ENCODE data around the gene AFF4.

Gene AFF4

DNA sequence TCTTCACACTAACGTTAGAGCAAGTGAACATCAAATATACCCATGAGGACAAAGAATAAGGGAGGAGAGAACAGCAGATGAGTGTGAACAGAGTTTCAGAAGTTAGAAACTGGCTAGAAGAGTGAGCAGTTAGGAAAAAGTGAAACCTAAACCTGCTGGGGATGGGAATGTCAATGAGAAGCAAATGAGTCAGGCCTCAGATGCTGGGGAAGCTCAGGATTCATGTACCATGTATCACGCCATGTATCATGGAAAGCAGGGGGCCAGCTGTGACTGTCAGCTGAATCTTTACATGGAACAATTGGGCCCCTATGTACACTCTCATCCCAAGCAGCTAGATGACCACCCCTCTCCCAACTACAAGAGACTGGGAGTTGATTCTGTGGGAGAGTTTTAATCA lies 113.4 kb downstream of the AFF4 start:
- no peak for DNase-seq

DNA sequence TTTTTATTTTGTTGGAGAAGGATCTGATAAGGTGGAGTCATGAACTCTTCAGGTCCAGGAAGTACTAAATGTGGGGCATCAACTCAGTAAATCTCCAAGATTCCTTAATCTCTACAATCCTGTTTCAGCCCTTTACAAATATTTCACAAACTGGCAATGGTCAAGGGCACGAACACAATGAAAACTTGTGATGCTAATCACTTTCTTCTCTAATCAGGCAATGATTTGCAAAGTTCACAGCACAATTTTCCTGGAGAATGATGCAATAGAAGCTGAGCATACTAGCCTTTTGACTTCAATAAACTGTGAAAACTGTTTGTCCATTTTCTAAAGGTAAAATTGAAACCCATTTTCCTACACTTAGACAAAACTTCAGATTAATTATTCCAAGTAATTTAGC lies 114.1 kb downstream of the AFF4 start:
- DNase-seq, result no peak

- no peak for DNase-seq
These were observed 115.2 kb downstream of the AFF4 start for GRCh38 chr5:132848270-132848669.

DNA sequence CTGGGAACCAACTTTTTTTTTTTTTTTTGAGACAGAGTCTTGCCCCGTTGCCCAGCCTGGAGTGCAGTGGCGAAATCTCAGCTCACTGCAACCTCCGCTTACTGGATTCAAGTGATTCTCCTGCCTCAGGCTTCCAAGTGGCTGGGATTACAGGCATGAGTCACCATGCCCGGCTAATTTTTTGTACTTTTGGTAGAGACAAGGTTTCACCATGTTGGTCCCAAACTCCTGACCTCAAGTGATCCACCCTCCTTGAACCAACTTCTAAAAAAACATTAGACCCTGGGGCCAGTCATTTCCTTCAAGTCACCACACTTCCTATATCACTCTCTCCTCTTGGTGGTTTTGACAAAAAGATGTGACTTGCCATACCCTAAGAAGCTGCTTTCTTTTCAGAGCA lies 122.1 kb downstream of the AFF4 start:
- no peak for DNase-seq

GRCh38 chr5:132840896-132841295 lies 122.5 kb downstream of the AFF4 start:
- DNase-seq, result no peak

DNA sequence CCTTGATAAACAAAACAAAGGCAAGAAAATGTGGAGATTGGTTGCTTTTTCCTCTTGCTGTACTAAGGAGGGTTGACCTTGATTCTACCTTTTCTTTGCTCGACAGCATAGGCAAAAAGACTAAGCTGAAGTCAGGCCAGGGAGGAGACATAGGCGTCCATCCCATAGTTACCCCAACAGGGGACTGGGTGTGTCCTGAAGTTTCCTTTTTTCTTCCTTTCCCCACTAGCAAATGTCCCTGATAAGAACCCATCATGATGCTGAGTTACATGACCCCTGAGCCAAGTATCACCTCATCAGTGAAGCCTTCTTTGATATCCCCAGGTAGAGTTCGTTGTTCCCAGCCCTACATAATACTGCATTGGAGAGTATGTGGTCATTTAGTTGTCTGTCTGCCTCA lies 123.1 kb downstream of the AFF4 start:
- no peak for DNase-seq

DNA sequence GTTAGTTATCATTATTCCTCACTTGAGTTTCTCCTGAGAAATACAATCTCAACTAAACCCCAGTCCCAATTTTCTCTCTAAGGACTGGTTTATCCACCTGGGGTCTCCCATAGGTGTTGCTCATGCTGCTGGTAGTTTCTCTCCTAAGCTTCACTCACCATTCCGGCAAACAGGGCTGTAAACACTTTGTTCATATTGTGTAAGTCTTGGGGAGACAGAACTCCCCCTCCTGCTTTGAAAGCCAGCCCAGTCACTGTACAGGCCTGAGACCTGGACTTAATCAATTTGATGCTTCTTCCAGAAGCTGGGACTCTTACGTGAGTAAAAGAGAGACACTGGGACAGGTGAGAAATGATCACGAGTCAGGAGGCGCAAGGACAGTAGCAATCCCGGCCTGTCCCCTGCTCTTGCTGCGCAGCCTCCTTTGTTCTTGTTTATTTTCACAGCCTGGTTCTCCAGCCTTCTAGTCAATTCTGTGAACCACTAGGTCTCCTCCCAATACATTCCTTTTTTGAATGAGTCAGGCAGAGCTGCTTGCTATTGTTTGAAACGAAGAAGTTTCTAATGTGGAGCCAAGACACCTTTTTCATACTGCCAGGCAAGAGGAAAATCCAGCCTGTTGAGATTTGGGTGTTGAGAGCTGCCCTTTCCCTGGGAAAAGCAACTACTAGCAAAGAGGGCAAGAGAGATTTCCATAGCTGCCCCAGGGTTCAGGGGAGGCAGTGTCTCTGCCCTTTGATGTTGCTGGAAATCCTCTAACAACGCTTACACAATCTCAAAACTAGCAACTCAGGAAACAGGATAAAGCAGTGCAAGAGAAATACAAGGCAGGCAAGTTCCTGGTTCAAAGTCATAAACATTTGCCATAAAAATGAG lies 123.8 kb downstream of the AFF4 start:
- DNase-seq, result no peak

DNA sequence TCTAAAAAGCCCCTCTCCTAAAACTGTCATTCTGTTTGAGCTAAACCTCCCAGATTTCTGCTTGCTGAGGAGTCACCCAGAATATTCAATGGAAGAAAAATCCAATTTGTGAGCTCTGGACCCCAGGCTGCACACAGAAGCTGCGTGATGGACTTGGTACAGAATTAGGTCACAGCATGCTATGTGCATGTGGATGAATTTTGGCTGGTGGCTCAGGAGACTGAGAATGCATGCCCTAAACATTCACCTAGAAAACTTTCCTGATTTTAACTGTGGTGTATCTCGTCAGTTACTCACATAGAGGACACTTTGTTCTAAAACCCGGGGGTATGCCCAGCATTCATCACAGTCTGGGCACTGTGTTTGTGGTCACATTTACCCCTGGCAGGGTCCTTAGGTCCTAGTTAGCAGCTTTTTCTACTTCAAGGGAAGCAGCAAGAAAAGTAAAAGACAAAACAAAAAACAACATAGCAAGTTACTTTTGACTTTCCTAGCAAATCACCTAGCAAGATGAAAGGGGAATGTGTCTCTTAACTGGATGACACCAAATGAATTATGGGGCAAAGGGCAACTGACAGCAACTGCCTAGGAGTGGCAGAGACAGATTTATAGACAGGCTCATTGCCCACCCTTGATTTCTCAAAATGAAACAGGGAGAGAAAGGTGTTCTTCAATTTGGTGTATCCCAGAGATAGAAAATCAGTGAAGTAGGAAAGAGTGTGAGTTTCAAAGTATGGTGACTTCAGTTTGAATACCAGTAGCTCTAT lies 124.7 kb downstream of the AFF4 start:
- no peak for DNase-seq

GRCh38 chr5:132837868-132838267 lies 125.6 kb downstream of the AFF4 start:
- no peak for DNase-seq

DNA sequence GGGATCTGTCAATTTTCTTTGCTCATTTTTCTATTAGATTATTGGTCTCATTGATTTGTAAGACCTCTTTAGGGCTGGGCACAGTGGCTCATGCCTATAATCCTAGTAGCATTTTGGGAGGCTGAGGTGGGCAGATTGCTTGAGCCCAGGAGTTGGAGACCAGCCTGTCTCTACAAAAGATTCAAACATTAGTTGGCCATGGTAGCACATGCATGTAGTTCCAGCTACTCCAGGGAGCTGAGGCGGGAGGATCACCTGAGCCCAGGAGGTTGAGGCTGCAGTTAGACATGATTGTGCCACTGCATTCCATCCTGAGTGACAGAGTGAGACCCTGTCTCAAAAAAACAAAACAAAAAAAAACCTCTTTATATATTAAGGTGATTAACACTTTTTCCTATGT lies 126.6 kb downstream of the AFF4 start:
- DNase-seq, result no peak

DNA sequence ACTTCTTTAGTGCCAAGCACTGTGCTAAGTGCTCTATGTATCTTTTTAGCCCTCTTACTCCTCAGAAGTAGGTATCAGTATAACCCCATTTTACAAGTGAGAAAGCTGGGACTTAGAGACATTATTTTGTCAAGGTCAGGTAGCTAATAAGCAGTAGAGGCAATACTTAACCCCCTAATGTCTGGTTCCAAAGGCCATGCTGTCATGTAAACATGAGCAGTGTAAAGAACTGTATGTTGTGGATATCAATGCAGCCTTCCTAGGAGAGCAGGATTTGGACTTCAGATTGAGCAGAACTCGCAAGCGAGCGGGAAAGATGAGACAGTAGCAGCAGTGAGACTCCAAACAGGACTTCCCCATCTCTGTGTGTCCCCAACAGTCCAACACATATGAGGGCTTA lies 129.4 kb downstream of the AFF4 start:
- DNase-seq, result no peak

- no peak for DNase-seq
These were observed 130.8 kb downstream of the AFF4 start for GRCh38 chr5:132832612-132833011.

GRCh38 chr5:132831095-132831860 lies 132.2 kb downstream of the AFF4 start:
- DNase-seq, result no peak

DNA sequence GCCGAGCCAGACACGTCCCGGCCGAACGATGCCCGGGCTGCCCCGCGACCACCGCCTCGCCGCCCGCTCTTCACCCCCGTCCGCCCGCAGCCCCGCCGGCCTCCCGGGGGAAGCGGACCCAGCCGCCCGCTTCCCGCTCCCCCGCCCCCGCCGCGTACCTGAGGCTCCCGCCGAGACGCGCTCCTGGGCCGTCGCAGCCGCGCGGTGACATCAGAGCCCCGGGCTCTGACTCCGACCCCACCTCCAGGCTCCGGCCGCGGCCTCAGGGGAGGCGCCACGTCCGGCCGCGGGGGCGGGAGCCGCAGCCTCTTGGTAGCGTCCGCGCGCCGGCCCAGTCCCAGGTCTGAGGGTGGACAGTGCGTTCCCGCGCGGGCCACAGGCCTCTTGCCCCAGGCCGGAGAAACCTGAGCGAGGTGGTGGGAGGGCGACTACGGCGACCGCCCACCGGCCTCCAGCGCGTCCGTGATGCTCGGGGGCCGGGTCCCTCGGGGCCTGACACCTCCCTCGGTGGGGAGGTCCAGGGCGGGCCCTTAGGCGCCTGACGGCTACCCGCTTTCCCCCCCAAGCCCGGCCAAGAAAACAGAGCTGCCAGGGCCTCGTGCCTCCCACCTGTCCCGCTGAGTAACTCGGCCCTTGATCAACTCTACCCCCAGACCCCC lies 132.9 kb downstream of the AFF4 start, which contains the start of gene SHROOM1:
Gene SHROOM1, minus strand, starts transcription at position 212 of the 659 bp plus-strand sequence. CDS start 4,507 bp downstream, outside the sequence.
- DNase-seq, result peak; percentile 32

- peak; percentile 45 for DNase-seq
These were observed 133.5 kb downstream of the AFF4 start for GRCh38 chr5:132829742-132830435.

DNA sequence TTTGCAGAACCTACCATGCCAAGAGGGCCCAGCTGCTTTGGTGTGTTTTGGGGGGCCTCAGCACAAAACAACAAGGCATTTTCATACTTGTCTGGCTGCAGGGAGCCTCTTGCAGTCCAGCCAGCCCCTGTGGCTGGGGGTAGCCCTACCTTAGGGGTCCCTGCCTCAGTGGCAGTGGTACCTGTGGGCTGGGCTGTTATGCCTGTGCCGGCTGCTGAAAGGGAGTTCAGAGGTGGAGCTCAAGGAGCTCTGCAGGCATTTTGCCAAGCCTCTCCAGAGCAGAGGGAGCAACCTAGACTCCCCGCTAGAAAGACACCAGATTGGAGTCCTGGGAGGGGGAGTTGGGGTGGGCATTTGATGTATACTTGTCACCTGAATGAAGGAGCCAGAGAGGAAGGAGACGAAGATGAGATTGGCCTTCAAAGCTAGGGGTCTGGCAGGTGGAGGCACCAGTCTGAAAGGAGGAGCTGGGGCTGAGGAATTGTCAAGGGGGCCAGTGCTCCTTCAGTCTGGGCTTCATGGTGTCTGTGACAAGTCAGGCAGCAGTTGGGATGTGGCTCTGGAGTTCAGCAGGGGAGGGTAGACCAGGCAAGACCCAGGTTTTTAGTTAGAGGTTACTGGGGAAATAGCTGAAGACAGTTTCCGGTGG lies 134.5 kb downstream of the AFF4 start:
- DNase-seq, result no peak

GRCh38 chr5:132827943-132828673 lies 135.3 kb downstream of the AFF4 start:
- no peak for DNase-seq

GRCh38 chr5:132826424-132827082 lies 136.9 kb downstream of the AFF4 start:
- no peak for DNase-seq

GRCh38 chr5:132825834-132826391 lies 137.5 kb downstream of the AFF4 start:
- no peak for DNase-seq

Data from NCI-H510A treated with DMSO at 0.1 percent for 48 hours (cell line).